ENCODE measurements around the gene DYNC1I2.

DYNC1I2 gene

GRCh38 chr2:171687287-171688128, at the start of gene DYNC1I2:
Gene DYNC1I2, plus strand, starts transcription at chr2:171687469. Its CDS starts 2,687 bp downstream, at chr2:171690156.
- DNase-seq = peak; percentile 74

DNA sequence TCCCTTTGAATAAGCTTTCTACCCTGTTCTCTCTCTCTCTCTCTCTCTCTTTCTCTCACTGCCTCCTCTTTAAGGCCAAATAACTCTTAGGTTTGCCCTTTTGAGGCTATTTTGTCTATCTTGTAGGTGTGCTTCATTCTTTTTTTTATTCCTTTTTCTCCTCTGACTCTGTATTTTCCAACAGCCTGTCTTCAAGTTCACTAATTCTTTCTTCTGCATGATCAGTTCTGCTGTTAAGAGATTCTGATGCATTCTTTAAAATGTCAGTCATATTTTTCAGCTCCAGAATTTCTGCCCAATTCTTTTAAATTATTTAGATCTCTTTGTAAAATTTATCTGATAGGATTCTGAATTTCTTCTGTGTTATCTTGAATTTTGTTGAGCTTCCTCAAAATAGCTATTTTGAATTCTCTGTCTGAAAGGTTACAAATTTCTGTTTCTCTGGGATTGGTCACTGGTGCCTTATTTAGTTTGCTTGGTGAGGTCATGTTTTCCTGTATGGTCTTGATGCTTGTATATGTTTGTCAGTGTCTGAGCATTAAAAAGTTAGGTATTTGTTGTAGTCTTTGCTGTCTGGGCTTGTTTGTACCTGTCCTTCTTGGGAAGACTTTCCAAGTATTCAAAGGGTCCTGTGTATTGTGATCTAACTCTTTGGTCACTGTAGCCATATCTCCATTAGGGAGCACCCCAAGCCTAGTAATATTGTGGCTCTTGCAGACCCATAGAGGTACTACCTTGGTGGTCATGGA, 35.4 kb upstream of the DYNC1I2 start:
- DNase-seq = no peak

- no peak for DNase-seq
Observed at GRCh38 chr2:171652416-171652785, 34.9 kb upstream of the DYNC1I2 start.

DNA sequence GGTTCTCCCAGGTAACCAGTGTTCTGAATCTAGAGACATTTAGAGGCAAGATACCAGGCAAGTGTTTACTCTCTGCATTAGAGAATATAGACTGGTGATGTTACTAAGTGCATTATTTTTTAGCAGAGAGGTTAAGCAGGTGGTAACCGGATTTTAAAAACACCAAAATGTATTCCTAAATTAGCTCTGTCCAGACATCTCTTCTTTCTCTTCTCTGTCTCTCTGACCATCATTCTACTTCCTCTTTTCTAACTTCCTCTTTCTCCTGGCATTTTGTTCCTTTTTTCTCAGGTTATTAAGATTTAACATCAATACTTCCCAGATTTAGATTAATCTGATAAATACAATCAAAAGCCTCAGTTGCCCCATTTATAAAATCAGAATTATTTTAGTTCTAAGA, 31.7 kb upstream of the DYNC1I2 start:
- DNase-seq = no peak

DNA sequence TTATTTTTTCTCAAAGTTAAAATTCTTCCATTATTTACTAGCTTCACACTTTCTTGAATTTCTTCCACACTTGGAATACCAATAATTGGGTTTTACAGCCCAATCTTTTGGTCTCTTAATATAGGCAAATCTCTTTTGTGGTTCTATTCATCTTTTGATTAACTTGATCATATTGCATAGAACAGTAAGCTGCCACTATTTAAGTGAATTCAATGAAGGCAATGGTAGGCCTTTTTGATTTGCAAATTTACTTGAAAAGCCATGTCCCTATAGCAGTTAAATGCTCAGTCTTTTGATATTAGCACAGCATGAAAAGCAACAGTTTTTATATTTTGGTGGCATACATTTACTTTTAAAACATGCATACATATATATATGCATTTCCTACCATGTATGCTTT, 20.2 kb upstream of the DYNC1I2 start:
- DNase-seq = no peak

DNA sequence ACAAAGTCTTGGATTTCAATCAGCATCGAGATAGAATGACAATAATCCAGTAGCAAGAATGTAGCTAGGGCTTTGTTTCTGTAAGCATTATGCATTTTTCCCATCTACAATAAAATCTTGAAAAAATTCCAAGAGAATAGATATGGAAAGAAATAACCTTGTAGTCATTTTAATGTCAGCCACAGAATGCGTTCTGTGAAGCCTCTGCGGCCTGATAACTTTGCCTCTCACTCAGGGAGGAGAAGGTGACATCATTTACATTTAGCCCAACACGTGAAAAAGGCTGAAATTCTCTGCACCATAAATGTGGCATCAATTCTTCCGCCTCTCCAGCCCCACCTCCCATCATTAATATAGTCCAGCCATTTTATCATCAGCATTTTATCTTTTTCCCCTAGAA, 19.1 kb upstream of the DYNC1I2 start:
- no peak for DNase-seq

DNA sequence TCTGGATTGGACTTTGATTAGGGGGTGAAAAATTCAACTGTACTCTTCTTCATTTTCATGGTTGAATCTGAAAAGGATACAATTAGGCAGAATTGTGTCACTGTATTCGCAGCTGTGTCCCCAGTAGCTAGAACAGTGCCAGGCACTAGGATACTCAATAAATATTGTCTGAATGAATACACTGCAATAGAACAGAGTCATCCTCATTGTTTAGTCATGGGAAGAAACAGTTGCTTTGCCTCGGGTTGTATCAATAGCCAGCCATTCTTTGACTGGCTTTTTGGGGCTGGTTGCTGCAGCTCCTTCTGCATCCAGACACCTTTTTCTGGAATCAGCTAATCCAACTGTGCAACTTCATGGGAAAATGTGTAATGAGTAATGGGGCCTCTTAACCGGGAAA, 18.1 kb upstream of the DYNC1I2 start:
- no peak for DNase-seq

GRCh38 chr2:171670655-171671054, 16.6 kb upstream of the DYNC1I2 start:
- DNase-seq = no peak

- no peak for DNase-seq
Observed at GRCh38 chr2:171671867-171672266, 15.4 kb upstream of the DYNC1I2 start.

DNA sequence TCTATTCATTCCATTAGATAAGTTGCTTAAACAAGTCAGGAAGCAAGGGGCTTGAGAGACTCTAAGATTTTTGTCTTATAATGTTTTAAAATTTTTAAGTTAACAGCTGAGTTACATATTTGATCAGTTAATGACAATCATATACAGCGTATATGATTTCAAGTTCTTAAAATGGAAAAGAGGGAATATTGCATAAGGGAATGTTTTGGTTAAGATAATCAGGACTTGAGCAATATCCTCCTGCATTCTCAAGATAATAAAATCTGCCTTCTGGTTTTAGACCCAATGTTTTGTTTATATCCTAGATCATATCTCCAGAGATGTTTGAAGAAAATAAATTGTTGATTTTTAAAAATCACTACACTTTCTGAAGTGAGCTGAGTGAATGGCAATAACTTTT, 13.4 kb upstream of the DYNC1I2 start:
- no peak for DNase-seq

GRCh38 chr2:171675810-171676345, 11.4 kb upstream of the DYNC1I2 start:
- no peak for DNase-seq

- DNase-seq = no peak
Observed at GRCh38 chr2:171678619-171679018, 8.7 kb upstream of the DYNC1I2 start.

GRCh38 chr2:171688129-171688465, 828 bp downstream of the DYNC1I2 start:
- no peak for DNase-seq

DNA sequence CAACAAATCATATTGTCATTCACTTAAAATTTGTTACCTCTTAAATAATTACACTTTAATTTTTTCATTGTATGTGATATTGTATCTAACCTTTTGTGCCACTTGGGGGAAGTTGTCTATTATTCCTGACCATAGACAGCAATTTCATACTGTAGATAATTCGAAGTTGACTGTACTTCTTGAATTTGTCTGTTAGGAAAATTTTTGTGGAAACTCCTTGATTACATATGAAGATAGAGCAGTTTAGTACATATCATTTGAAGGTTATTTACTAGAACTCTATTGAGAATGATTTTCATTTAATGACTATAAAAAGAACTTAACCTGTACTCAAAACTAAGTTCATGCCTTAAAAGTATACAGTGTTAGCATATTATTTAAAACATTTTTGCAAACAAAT, 5.1 kb downstream of the DYNC1I2 start:
- DNase-seq = no peak

DNA sequence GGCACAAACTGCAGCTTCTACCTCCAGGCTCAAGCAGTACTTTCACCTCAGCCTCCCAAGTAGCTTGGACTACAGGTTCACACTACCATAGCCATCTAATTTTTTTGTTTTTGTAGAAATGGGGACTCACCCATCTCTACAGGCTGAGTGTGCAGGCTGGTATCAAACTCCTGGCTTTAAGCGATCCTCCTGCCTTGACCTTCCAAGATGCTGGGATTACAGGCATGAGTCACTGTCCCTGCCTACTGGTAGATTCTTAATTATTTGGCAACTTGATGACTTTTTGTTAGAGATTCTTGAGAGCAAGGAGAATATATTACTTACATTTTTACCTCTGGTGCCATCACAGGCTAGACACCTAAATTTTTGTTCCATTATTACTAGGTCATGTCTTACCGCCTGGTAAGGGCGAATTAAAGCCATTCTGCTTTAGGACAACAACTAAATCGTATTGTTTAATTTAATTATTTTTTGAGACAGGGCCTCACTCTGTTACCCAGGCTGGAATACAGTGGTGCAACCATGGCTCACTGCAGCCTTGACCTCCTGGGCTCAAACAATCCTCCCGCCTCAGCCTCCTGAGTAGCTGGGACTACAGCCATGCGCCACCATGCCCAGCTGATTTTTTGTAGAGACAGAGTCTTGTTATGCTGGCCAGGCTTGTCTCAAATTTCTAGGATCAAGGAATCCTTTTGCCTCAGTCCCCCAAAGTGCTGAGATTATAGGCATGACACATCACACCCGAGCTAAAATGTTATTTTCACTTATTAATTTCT, 15.7 kb downstream of the DYNC1I2 start:
- DNase-seq = no peak

DNA sequence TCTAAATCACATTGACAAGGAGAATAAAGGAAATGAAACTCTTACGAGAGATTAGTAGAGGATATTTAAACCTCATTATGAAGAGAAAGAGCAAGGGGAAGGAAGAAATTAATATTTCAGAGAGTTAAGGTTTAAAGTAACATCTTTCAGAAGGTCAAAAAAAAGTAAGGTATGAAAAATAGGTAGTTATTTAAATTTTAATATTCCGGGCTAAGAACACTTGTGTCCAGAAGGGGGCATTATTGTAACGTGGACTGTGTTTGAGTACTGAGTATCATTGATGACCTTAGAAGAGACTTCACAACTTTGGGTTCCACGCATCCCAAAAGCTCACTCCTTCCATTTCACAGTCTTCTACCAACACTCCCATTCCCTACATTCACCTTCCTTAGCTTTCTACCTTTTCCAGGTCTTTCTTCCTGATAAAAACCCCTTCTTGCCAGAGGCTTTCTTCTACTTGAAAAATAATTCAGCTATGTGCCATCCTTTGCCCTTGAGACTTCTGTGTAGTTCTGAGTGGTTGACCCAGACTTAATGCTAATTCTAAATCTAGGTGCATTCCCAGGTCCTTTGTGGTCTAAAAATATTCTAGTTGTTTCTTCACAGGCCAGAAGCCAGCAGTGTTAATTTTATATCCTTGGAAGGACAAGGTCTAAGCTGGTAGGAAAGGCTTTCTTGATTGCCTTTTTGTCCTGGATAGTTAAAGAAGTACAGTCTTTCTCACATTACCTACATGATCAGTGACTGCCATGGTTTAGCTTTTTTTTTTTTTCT, 16.5 kb downstream of the DYNC1I2 start:
- DNase-seq = peak; percentile 18

DNA sequence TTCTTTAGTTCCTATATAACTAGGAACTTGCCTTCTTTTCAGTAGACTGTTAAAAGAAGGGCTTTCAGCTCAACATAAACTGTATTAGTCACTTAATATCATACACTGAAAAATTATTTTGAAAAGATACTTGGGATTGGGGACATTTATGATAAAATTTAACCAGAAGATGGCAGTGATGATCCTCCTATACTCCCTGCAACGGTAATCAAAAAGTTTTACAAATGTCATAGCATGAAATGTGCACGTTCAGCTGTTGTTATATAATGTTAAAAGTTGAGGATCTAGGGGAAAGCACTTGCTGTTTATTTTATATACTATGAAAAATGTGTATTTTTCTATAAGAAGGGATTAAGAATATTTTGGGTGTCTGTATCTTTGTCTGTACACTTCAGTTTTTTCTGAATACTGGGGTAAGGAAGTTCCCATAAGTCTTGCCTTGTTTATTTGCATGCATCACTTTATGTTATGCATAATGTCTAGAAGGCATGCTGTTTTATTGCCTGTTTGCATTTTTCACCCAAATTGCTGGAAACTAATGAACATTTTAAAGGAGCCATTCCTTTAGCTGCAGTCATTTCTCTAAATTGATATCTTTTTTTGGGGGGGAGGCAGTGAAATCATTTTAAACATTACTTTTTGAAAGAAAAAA, 19.0 kb downstream of the DYNC1I2 start:
- DNase-seq = no peak

DNA sequence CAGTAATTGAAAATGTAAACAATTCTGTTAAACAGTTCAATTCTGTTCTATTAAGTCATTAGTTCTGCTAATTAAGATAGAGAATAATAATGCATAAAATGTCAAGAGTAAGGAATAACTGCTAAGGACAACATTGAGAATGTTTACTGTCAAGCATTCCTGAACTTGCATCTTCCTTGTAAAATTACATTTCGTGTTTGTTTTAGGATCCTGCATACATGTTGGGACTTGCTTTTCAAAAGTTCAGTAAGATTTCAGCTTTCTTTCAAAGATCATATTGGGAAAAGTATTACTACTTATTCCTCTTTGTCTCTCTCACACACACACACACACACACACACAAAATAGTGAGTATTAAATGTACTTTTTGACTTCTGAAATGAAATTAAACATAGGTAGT, 20.5 kb downstream of the DYNC1I2 start:
- no peak for DNase-seq

GRCh38 chr2:171709011-171709685, 21.9 kb downstream of the DYNC1I2 start:
- DNase-seq = no peak

DNA sequence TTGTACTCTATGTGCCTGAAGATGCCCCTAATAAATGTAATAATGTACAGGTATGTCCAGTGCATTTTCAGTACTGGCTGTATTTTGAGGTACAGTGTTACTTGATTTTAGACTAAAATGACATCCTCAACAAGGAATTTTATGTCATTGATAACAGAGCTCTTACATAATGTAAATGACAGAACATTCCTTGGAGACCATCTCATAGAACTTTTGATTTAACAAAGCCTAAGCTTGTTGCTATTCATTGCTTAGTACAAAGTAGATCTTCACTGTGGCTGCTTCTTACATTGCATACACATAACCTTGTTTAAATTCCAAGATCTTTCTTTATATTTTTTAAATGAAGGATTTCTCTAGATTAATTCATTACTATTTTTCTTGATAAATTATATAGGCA, 24.1 kb downstream of the DYNC1I2 start:
- no peak for DNase-seq

- peak; percentile 28 for DNase-seq
Observed at GRCh38 chr2:171712051-171712450, 24.8 kb downstream of the DYNC1I2 start.
